Stimulated activated CD8-positive, alpha-beta memory T cell treated with anti-CD3 and anti-CD28 coated beads, Interleukin-12 subunit alpha, Interleukin-12 subunit beta, amount 100 ng/mL, for 4 hours (primary cell): ENCODE data around the gene LRG1.
A peak's percentile ranks its signal among the peaks of the same experiment; 100 is the strongest.
"Not testable (repeated sequence)": the region's sequence is repeated elsewhere in the genome, so short reads cannot be mapped to it uniquely, and the experiment has no call there.

Experiments used
- DNase-seq: peaks from one replicate; pipeline ENCODE4 v3.0.0-alpha.2; 2020; ENCODE audit warnings: low read depth

LRG1 gene

DNA sequence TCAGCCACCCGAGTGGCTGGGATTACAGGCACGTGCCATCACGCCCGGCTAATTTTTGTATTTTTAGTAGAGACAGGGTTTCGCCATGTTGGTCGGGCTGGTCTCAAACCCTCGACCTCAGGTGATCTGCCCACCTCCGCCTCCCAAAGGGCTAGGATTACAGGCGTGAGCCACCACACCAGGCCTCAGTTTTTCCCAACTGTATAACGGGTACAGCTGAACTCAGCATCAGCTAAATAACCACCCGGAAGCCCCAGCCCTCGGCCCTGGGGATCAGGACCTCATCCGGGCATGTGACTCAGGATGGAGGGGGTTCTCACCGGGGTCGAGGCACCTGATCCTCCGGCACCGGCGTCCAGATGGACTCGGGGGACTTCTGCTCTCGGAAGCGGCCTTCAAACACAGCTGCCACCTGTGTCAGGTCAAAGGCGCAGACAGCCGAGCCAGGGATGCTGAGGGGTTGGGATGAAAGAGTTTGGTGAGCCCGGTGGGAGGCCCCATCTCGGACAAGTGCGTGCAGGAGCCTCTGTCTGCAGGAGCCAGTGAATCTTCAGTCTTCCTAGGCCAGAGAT is 10.7 kb upstream of the LRG1 start:
- DNase-seq = no peak

DNA sequence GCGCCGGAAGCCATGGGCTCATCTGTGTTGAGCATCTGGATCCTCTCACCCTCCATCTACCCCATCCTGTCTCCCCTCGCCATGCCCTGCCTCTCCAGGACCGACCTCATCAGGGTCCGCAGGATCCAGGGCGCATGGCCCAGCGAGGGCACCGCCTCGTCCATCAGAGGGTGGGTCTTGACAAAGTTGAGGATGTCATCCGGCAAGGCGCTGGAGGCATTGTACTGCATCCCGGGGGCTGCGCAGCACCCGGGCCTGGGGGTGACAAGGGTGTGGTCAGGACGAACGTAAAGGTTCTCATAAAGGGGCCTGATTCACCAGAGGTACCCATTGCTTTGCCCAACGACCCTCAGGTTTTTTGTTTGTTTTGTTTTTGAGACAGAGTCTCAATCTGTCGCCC is 10.2 kb upstream of the LRG1 start:
- DNase-seq = no peak

DNA sequence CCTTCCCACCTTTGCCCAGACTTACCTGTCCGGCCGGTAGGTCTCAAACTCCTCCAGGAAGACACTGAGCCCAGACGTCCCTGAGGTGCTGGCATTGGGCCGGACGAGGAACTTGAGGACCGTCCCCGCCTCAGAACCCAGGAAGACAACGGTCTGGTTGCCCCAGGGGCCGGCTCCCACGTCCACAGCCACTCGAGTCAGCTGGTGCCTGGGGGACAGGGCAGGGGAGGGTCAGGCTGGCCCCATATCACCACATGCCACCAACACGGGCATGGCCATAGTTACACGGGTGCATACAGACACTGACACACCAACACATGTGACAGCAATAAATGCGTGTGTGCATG is 8.4 kb upstream of the LRG1 start:
- DNase-seq = no peak

DNA sequence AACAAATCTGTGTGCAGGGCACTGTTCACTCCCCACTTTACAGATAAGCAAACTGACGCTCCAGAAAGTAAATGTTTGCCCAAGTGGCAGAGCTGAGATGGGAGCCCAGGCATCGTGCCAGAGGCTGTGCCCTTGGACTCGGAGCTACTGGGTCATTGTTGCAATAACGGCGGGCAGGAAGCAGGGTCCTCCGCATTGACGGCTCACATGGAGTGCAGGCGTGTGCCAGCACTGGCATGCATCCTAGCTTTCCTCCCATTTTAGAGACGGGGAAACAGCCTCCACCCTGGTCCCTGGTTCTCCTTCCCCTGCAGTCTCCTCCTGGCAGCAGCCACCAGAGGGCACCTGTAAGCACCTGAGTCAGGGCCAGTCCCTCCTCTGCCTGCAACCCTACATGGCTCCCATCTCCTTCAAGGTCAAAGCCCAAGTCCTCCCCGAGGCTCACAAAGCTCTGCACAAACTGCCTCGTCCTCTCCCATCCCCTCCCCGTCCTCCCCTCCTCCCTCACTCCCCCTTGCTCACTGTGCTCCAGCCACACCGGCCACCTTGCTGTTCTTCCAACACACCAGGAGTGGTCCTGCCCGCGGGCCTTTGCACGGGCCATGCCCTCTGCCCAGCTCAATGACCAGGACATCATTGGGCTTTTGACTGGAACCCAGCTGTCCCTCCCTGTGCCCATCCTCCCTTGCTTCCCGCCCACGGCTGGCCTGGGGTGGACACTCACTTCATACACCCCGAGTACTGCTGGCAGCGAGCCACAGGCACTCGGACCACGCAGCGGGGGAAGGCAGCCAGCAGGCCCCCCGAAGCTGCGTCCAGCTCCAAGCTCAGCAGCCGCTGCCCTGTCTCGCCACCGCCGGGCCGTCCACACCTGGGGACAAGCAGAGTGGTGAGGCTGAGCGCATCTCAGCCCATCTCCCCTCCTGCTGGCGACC is 7.7 kb upstream of the LRG1 start:
- no peak for DNase-seq

DNA sequence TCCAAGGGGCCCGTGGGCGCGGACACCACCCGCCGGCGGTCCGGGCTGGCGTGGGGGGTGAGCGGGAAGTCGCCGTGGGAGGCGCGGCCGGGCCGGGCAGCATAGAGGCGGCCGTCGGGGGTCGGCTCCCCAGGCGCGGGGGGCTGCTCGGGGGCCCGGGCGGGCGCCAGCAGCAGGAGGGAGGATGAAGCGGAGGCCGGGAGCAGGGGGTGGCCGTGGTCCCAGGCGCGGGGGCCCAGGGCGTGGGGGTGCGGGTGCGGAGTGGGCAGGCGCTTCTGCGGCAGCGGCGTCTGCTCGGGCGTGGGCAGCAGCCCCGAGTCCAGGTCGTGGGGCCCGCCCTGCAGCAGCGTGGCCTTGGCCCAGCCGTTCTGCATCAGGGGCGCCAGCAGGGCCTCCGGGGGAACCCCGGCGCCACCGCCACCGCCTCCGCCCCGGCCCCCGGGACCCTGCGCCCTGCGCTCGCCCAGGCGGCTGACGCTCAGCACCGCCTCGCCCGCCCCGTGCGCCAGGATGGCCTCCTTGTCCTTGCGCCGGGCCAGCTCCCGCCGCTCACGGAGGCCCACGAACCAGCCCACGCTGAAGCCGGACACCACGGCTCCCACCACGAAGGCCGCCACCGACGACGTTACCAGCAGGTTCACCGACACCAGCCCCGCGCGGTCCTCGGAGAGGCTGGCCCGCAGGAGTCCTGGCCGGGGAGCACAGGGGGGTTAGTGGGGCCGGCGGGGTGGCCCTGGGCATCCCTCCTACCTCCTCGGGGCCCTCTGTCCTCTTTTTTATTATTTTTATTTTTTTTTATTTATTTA is 4.2 kb upstream of the LRG1 start:
- no peak for DNase-seq

DNA sequence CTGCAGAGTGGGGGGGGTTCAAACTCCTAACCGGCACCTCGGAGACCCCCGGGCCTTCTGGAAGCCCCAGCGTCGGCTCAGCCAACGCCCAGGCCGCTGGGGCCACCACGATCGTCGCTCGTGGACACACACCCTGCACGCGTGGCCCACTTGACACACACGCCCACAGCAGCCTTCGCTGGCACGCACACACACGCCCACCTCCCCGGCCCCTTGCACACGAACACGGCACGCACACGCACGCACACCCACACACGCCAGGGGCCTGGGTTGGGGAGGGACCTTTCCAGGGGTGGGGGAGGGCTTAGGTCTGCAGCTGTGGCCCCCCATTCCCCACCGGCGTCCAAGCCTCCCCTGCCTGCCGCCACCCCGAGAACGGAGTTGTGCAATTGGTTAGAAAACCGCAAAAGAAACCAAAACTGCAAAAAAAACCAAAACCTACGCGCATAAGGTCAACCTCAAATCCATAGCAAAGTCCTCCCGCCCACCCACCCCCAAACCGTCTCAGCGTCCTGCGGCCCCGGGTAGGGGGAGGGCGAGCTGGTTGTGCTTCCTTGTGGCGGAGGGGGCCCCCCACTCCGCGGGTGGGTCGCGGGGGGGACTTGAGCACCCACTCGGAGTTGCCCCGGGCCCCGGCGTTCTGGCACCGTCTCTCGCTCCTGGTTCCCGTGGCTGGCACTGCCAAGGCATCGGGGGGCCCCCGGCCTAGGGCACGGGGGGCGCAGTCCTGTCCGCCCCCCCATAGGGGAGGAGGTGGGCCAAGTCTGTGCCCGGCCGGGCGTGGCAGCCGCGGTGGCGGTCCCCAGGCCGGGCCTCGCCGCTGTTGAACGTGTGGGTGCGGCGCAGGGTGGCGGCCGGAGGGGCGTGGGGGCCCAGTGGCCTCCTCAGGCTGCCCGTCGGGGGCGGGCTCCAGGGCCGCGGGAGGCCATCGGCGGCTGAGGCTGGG is 3.3 kb upstream of the LRG1 start:
- DNase-seq = no peak

DNA sequence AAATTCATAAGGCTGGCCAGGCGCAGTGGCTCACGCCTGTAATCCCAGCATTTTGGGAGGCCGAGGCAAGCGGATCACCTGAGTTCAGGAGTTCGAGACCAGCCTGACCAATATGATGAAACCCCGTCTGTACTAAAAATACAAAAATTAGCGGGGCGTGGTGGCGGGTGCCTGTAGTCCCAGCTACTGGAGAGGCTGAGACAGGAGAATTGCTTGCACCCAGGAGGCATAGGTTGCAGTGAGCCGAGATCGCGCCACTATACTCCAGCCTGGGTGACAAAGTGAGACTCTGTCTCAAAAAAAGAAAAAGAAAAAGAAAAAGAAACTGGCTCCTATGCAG is 1.9 kb upstream of the LRG1 start:
- DNase-seq = not testable (repeated sequence)

DNA sequence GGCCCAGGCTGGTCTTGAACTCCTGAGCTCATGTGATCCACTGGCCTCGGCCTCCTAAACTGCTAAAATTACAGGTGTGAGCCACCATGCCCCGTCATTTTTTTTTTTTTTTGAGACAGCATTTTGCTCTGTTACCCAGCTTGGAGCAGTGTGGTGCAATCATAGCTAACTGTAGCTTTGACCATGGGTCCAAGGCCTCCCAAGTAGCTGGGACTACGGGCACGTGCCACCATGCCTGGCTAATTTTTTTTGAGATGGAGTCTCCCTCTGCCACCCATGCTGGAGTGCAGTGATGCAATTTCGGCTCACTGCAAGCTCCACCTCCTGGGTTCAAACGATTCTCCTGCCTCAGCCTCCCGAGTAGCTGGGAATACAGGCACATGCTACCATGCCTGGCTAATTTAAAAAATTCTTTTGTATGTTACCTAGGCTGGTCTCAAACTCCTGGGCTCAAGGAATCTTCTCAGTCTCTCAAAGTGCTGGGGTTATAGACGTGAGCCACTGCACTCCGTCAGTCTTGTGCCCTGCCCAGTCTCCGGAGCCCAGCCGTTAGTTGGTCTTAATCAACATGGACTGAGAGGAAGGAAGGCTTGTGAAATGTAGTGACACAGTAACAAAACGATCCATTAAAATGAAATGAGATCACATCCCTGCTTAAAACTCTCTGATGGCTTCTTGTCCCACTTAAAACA is 1.4 kb upstream of the LRG1 start:
- no peak for DNase-seq

DNA sequence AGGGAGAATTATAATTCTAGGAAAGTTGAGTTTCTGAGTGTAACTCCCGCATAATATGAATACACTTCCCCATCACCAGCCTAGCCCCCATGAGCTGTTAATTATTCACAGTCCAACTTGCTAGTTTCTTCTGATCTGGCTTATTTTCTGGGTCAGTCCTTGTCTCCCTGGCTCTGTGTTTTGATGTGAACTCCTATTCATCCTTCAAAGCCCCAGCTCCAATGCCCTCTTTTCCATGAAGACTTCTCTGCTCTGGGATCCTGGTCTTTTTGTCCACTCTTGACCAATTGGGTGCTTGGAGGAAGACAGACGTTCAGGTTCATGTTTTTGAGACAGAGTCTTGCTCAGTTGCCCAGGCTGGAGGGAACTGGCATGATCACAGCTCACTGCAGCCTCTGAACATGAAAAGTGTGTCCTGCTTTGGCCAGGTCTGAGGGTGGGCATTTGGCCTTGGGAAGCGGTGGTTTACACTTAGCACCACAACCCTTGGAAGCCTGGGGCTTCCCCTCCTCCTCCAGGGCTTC is 605 bp downstream of the LRG1 start:
- DNase-seq = no peak

DNA sequence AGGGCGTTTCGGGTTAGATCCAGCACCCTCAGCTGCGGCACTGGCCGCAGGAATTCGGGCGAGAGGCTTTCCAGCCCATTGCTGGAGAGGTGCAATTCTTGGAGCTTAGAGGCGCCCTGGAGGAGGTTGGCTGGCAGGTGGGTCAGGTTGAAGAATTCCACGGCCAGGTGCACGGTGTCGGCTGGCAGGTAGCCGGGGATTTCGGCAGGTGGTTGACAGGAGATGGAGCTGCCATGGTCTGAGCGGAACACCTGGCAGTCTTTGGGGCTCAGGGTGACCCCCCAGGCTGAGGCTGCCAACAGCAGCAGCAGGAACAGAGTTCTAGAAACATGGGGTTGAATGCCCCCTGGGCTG is 1.3 kb downstream of the LRG1 start:
- DNase-seq = no peak

DNA sequence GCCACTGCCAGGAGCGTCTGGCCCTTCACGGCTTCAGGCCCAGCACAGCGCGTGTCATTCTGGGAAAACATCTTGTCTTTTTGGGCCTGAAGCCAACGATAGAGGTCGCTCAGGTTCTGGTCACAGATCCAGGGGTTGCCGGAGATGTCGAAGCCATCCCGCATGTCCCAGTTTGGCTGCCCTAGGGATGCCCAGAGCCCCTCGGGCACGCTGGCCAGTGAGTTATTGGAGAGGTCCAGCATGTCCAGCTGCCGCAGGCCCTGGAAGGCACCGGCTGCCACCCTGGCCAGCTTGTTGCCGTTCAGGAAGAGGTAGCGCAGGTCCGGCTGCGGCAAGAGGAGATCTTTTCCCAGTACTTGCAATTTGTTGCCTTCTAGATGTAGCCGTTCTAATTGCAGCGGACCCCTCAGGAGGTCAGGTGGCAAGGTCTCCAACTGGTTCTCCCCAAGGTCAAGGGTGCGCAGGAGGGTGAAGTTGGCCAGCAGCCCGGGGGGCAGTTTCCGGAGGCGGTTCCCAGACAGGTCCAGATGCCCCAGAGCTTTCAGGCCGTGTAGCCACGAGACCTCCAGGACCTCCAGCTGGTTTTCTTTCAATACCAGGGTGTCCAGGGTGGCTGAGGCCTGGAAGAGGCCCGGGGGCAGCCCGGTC is 1.8 kb downstream of the LRG1 start:
- no peak for DNase-seq

DNA sequence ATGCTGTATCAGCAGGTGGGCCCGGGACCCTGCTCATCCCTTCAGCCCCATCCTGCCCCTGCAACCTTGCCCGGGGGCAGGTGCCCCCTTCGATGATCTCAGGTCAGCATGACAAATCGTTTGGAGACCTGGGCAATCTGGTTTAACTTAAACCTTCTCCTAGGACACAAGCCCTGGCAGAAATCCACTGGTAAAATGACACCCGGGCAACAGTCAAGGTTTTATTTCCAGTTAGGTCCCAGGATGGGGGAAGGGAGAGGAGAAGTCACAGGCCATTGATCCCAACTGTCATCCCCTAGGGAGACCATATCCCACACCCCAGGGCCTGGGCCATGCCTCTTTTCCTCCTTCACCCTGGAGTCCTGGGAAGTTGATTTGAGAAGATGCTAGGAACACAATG is 3.0 kb downstream of the LRG1 start:
- DNase-seq = no peak

DNA sequence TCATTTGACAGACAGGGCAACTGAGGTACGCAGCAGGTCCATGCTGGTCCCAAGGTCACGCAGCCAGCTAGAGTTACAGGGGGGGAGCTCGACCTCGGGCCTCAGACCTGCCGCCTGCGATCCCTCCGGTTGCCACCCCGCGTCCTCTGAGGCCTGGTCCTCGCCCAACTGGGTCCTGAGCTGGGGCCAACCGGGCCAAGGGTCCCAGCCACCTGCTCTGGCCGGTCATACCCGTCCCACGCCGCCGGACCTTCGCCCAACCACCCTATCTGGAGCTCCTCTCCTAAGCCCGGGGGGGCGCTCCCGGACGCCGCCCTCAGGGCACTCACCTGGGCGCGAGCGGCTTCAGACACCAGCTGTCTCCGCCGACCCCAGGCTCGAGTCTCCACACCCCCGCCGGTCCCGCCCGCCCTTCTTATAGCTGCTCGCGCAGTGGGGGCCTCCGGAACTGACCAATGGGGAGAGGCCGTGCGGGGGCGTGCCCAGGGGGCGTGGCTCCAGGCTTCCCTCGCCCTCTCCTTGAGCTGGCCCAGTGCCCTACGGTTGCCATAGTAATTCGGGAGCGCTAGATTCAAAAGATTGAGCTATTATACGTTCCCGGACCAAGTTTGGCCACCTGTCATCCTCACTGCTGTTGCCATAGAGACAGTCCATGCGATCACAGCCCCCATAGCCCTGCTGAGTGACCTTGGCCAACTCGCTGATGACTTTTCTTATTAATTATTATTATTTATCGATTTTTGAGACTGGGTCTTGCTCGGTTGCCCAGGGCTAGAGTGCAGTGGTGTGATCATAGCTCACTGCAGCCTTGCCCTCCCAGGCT is 4.8 kb downstream of the LRG1 start, which contains the start of gene PLIN5:
Gene PLIN5 (minus strand): TSS at position 389 of the 823 bp plus-strand sequence. CDS start 1,150 bp downstream, outside the sequence.
- DNase-seq = peak; percentile 24

DNA sequence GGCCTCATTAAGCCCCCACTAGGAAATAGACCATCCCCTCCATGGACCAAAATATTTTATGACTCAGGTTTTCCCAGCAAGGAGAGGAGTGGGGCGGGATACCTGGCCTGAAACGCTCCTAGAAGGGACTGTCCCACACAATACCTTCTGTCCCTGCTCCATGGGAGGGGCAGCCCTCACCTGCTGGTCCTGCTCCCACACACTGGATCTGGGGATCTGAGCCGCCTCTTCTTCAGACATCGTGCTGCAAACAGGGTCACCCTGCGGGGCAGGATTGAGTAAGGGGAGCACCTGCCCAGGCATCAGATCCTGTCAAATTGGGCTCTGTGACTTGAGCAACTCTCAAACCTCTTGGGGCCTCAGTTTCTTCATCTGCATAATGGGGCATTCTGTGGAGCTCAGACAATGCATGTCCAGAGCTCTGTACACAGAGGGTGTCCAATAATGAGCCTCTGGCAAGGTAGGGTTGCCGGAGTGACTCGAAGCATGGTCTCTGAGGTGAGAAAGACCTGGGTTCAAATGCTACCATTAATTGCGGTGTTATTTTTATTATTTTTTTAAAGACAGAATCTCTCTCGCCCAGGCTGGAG is 5.9 kb downstream of the LRG1 start:
- DNase-seq = no peak

DNA sequence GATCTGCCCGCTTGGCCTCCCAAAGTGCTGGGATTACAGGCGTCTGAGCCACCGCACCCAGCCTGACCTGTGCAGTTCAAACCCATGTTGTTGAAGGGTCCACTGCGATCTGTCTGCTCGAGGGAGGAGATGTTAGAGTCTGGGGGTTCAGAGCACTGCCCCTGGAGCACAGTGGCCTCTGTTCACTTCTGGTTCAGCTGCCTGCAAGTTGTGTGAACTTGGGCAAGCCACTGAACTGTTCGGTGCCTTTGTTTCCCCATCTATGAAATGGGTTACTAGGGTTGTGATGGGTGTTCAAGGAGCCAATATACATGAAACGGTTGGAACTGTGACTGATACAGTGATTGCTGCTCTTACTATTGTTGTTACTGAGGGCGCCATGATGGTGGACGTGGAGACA is 6.5 kb downstream of the LRG1 start:
- DNase-seq = no peak

DNA sequence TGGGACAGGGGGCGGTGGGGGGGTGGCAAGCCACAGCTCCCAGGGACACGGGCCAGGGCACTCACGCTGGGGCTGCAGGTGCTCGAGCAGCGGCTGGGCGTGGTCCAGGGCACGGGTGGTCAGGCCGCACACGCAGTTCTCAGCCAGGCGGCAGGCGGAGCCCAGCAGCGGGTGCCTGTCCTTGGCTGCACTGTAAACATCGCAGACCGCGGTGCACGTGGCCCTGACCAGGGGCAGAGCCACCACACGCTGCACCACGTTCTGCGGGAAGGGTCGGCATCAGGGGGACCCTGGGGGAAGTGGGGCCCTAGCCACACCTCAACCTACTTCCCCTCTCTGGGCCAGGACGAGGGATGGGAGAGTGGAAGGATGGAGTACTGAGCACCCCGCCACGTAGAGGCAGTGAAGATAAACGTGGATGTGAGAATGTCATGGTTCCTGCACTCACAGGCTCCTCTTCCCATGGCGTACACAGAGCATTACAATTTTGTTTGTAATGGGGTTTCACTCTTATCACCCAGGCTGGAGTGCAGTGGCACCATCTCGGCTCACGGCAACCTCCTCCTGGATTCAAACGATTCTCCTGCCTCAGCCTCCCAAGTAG is 8.2 kb downstream of the LRG1 start:
- DNase-seq = no peak

DNA sequence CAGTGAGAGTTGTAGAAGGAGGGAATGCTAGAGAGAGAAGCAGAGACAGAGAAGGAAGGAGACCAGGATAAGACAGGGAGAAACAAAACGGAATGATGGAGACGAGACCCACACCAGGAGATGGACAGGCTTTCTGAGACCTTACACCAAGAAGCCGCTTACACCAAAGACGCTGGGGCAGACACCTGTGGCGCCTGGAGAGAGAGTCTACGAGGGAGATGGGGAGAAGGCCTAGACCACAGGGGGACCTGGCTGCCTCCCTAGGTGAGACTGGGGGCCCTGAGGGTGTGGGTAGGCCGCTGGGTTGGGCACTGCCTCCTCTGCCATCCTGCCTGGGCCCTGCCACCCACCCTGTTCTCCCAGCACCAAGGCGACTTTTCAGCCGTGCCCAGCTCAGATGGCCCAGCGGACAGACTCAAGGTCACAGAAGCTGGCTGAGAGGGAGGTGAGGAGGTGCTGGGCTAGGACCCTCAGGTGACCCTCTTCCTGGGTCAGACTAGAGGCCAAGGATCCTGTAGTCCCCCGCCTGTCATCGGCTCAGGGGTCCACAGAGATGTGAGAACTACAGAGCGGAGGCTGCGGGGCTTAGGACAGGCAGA is 9.8 kb downstream of the LRG1 start:
- no peak for DNase-seq

DNA sequence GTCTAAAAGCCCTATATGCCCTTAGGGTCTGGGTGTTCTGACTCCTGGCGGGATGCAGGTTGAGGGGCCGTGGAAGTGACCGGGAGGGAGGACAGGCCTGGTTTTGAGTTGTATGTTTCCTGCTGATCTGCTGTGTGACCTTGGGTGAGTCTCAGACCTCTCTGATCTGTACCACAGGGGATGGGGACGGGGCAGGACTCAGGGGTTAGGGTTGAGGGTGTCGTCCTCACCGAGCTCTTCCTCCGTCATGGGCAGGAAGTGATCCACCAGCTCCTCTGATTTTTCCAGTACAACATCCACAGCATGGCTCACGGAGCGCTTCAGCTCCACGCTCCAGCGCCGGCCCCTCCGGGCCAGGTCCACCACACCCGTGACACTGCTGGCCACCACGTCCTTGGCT is 11.0 kb downstream of the LRG1 start:
- DNase-seq = no peak
